NOMO-1 (cell line): ENCODE results near the gene OTUD5.

Experiments
- DNase-seq, 2 experiments: peaks; one replicate each; lab custom pipeline; 2025; ENCODE audit not compliant: unreplicated experiment in 2 of 2; lab: John Stamatoyannopoulos, UW

The OTUD5 gene

GRCh38 chrX:48913605-48914366 lies 43.6 kb downstream of the OTUD5 start:
- no peak for DNase-seq

- DNase-seq, result peak; percentile 49 to 57
These were observed 45.8 kb downstream of the OTUD5 start, which contains the start of gene SLC35A2 for GRCh38 chrX:48911412-48912182. Gene SLC35A2 (minus strand): TSS chrX:48911646. CDS start chrX:48911636, 10 bp downstream.

- peak in 1 of 2 experiments; percentile 27 for DNase-seq
These were observed 46.4 kb downstream of the OTUD5 start for GRCh38 chrX:48910926-48911411.

GRCh38 chrX:48909703-48910294 lies 47.6 kb downstream of the OTUD5 start:
- no peak for DNase-seq

GRCh38 chrX:48908600-48908999 lies 48.8 kb downstream of the OTUD5 start:
- no peak for DNase-seq

GRCh38 chrX:48905090-48905790 lies 52.2 kb downstream of the OTUD5 start:
- DNase-seq, result no peak

GRCh38 chrX:48904626-48905025 lies 52.8 kb downstream of the OTUD5 start:
- no peak for DNase-seq

GRCh38 chrX:48904180-48904579 lies 53.2 kb downstream of the OTUD5 start:
- DNase-seq, result no peak

- DNase-seq, result no peak
These were observed 54.1 kb downstream of the OTUD5 start for GRCh38 chrX:48903290-48903689.

GRCh38 chrX:48902776-48903175 lies 54.6 kb downstream of the OTUD5 start:
- no peak for DNase-seq

GRCh38 chrX:48902135-48902534 lies 55.3 kb downstream of the OTUD5 start:
- DNase-seq, result no peak

GRCh38 chrX:48901069-48901468 lies 56.3 kb downstream of the OTUD5 start:
- DNase-seq, result no peak

GRCh38 chrX:48899078-48899410 lies 58.4 kb downstream of the OTUD5 start:
- DNase-seq, result no peak

GRCh38 chrX:48897625-48898306 lies 59.6 kb downstream of the OTUD5 start, which contains the start of the genes PQBP1 and TIMM17B:
Gene PQBP1 (plus strand): TSS chrX:48897930. CDS start chrX:48898510, 580 bp downstream.
Gene TIMM17B (minus strand): TSS chrX:48897768. CDS start chrX:48897749, 19 bp downstream.
- DNase-seq, result peak; percentile 85 to 91

- DNase-seq, result peak; percentile 27 to 28
These were observed 60.2 kb downstream of the OTUD5 start for GRCh38 chrX:48897157-48897624.

GRCh38 chrX:48896611-48897011 lies 60.8 kb downstream of the OTUD5 start:
- DNase-seq, result no peak

GRCh38 chrX:48894891-48895290 lies 62.5 kb downstream of the OTUD5 start:
- no peak for DNase-seq

- DNase-seq, result no peak
These were observed 63.7 kb downstream of the OTUD5 start for GRCh38 chrX:48893556-48894348.

GRCh38 chrX:48892896-48893295 lies 64.5 kb downstream of the OTUD5 start:
- DNase-seq, result no peak
